ENCODE measurements around the gene QRICH1. TPM values are rescaled to one million over a fixed set of nuclear protein-coding genes. Genes with fewer than 3 reads are reported as not detected.

Gene QRICH1
- total RNA-seq, 1 experiment from 2014 or later = 57.3 TPM

GRCh38 chr3:49108346-49108745, 14.5 kb upstream of the QRICH1 start:
- intact Hi-C loops (cut with micrococcal nuclease; ENCODE audit: unreplicated experiment) = no loop called here
- DNase-seq (ENCODE audit: low spot score) = no peak
- Histone ChIP-seq H3K9me3 (ENCODE audit: low read depth, low read length, poor library complexity, severe bottlenecking) (no peaks in the 10 kb centered on the region), H3K4me1 (ENCODE audit: insufficient read depth, low read length, poor library complexity, severe bottlenecking) (peaks cover 6% of the 10 kb centered on the region), H3K4me3 (ENCODE audit: low read depth, low read length, poor library complexity, severe bottlenecking) (no peak overlapping the region), H3K27ac (ENCODE audit: low read depth, low read length, poor library complexity, severe bottlenecking) (no peak overlapping the region), H3K36me3 (ENCODE audit: insufficient read depth, low read length, poor library complexity, severe bottlenecking) (peaks cover 11% of the 10 kb centered on the region), H3K27me3 (replicated peaks; ENCODE audit: insufficient read depth, low read depth, low read length, poor library complexity) (no peaks in the 10 kb centered on the region)
- CTCF ChIA-PET = no interaction called here
- POLR2A ChIA-PET (ENCODE audit: low non-redundant PET) = no interaction called here
- no peak for TF ChIP-seq EZH2 (IDR thresholded peaks at IDR 0.05; ENCODE audit: borderline replicate concordance, low read depth, low read length, poor library complexity, severe bottlenecking)
- BruUV-seq (replicated peaks) = no TSS peak

DNA sequence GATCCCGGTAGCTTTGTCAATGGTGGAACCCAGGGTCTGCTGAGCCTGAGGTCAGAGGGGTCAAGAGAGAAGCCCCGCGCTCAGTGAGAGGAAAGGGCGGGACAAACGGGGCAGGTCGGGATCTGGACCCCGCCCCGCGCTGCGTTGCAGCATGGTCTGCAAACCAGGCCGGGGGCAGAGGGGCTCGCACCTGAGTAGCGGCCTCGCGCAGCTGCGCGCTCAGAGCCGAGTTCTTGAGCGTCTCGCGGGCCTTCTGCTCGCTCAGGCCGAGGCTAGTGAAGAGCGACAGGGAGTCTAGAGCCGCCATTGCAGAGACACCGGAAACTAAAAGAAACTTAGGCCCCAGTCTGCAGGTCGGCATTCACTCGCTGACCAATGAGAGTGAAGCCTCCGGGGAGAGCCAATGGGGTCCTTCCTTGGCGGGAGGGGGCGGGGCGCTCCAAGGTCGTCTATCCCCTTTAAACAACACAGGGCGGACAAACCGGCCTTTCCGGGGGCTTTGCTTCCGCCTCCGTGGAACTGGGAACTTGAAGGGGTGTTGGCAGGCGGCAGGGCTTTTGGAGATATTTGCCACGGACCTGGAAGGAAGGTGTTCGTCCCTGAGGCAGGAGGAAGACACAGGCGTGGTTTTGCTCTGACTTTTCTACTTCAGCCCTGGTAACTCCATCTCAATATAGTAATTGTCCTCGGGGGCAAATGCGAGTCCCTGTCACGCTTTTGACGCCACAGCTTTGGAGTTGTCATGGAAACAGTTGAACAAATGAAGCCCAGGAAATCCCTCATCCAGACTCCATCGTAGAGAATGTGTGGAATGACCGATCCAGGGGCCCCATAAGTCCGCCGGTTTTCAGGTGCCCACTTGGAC, 10.8 kb upstream of the QRICH1 start, which contains the start of gene QARS1:
Gene QARS1, minus strand, starts transcription at position 331 of the 865 bp plus-strand sequence. Its CDS starts 24 bp downstream, at position 307.
- Histone ChIP-seq H3K4me1 (ENCODE audit: insufficient read depth, low read length, poor library complexity, severe bottlenecking) (peaks cover 7% of the 10 kb centered on the region), H3K9me3 (ENCODE audit: low read depth, low read length, poor library complexity, severe bottlenecking) (no peaks in the 10 kb centered on the region), H3K4me3 (ENCODE audit: low read depth, low read length, poor library complexity, severe bottlenecking) (peak within 1 kb of the TSS; percentile 70), H3K27me3 (replicated peaks; ENCODE audit: insufficient read depth, low read depth, low read length, poor library complexity) (no peaks in the 10 kb centered on the region), H3K27ac (ENCODE audit: low read depth, low read length, poor library complexity, severe bottlenecking) (peak within 1 kb of the TSS; percentile 85), H3K36me3 (ENCODE audit: insufficient read depth, low read length, poor library complexity, severe bottlenecking) (peaks cover 23% of the 10 kb centered on the region)
- intact Hi-C loops (cut with micrococcal nuclease; ENCODE audit: unreplicated experiment) = no loop called here
- POLR2A ChIA-PET (ENCODE audit: low non-redundant PET) = no interaction called here
- TF ChIP-seq EZH2 (IDR thresholded peaks at IDR 0.05; ENCODE audit: borderline replicate concordance, low read depth, low read length, poor library complexity, severe bottlenecking) = no peak
- TF ChIP-seq CTCF (conservative IDR thresholded peaks at IDR 0.05; ENCODE audit: low read depth, low read length) = no peak
- DNase-seq (ENCODE audit: low spot score) = peak; percentile 90
- TSS peak; percentile 85 for BruUV-seq (replicated peaks)
- CTCF ChIA-PET = no interaction called here

DNA sequence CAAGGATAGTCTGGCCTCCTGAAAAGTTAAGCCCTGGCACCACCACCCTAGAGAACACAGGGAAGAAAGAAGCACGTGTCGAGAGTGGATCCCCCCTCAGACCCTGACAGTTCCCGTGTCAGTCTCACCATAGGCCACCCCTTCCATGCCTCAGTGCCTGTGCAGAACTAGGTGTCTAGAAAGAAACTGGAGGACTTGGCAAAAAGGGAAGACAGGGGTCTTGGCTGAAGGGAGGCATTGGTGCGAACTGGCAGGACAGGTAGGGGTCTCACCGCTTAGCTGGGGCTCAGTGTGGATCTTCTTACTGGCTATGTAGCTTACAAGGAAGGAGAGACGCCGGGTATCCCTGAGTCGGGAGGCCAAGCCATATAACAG, 10.2 kb upstream of the QRICH1 start:
- peak overlapping the region; percentile 70 for H3K4me3 ChIP-seq (ENCODE audit: low read depth, low read length, poor library complexity, severe bottlenecking)
- intact Hi-C loops (cut with micrococcal nuclease; ENCODE audit: unreplicated experiment) = no loop called here
- POLR2A ChIA-PET (ENCODE audit: low non-redundant PET) = interaction anchor here (0.5 kb wide), 1 partner anchor 76 kb away, joined by 12 read pairs; no protein-coding TSS in a partner anchor
- H3K9me3 ChIP-seq (ENCODE audit: low read depth, low read length, poor library complexity, severe bottlenecking) = no peaks in the 10 kb centered on the region
- TF ChIP-seq CTCF (conservative IDR thresholded peaks at IDR 0.05; ENCODE audit: low read depth, low read length) (no peak), EZH2 (IDR thresholded peaks at IDR 0.05; ENCODE audit: borderline replicate concordance, low read depth, low read length, poor library complexity, severe bottlenecking) (no peak)
- H3K4me1 ChIP-seq (ENCODE audit: insufficient read depth, low read length, poor library complexity, severe bottlenecking) = peaks cover 7% of the 10 kb centered on the region
- H3K27me3 ChIP-seq (replicated peaks; ENCODE audit: insufficient read depth, low read depth, low read length, poor library complexity) = no peaks in the 10 kb centered on the region
- peak overlapping the region; percentile 85 for H3K27ac ChIP-seq (ENCODE audit: low read depth, low read length, poor library complexity, severe bottlenecking)
- H3K36me3 ChIP-seq (ENCODE audit: insufficient read depth, low read length, poor library complexity, severe bottlenecking) = peaks cover 24% of the 10 kb centered on the region
- TSS peak; percentile 50 for BruUV-seq (replicated peaks)
- DNase-seq (ENCODE audit: low spot score) = no peak
- CTCF ChIA-PET = no interaction called here
